HepG2 (cell line): ENCODE data around the gene TMEM178A. TPM values are rescaled to one million over a fixed set of nuclear protein-coding genes. Genes with fewer than 3 reads are reported as not detected.

ENCODE experiments used
- ATAC-seq: fragments of 200-7000 bp; cut with Tn5 transposase; 3 replicates; pipeline ENCODE4 v1.9.1; 2020; ENCODE audit warnings: mild to moderate bottlenecking, moderate library complexity
- BruUV-seq: library from RNA; stranded (reverse); fragments of 400-500 nt; replicated peaks from 2 replicates; lab custom pipeline; 2021; lab: Mats Ljungman, UMichigan
- CTCF ChIA-PET: fragments of 300-600 bp; formaldehyde crosslinking; extraction: SDS; loops from one replicate; lab custom pipeline; 2021; ENCODE audit warnings: low total read pairs, inconsistent platforms, low intra/inter-chr PET ratio; lab: Yijun Ruan, JAX
- POLR2A ChIA-PET: fragments of 350-600 bp; sonication (Branson Sonifier 250); formaldehyde crosslinking; loops from one replicate; lab custom pipeline; 2020; ENCODE audit warnings: antibody characterized with exemption, inconsistent platforms; lab: Yijun Ruan, JAX
- DNase-seq: peaks from one replicate; pipeline ENCODE4 v3.0.0-alpha.2; 2015; ENCODE audit warnings: low spot score
- FAIRE-seq: peaks from 3 replicates; lab custom pipeline; 2011; peaks lifted over from hg19 to GRCh38; lab: Jason Lieb, UNC
- H2AFZ ChIP-seq: one replicate; pipeline ENCODE4 v1.6.1; 2011; ENCODE audit warnings: low read length, inconsistent platforms
- H3K27ac ChIP-seq: fragments of 300-600 bp; 3 replicates; pipeline ENCODE4 v1.8.0; 2011; ENCODE audit warnings: mixed run types, mild to moderate bottlenecking, mixed read lengths, low read length, inconsistent platforms; ENCODE audit not compliant: insufficient read depth; ENCODE audit errors: extremely low read length
- H3K27me3 ChIP-seq, 2 experiments: fragments of 200-600 bp in 1 of 2; 2 replicates in 1 of 2; 3 replicates in 1 of 2; pipeline versions ENCODE4 v1.6.0 to v1.8.0; 2011; ENCODE audit warnings: low read length in 2 of 2, mild to moderate bottlenecking in 2 of 2, moderate library complexity in 2 of 2, inconsistent platforms in 1 of 2; ENCODE audit not compliant: insufficient read depth in 2 of 2, control insufficient read depth in 1 of 2
- H3K36me3 ChIP-seq, 2 experiments: fragments of 200-600 bp in 1 of 2; replicated peaks in 1 of 2; 2 replicates in 1 of 2; 3 replicates in 1 of 2; pipeline versions ENCODE4 v1.5.1 to v1.8.0; 2011; ENCODE audit warnings: low read length in 2 of 2, inconsistent platforms in 1 of 2; ENCODE audit not compliant: insufficient read depth in 2 of 2, control insufficient read depth in 1 of 2
- H3K4me1 ChIP-seq: 2 replicates; pipeline ENCODE4 v1.5.1; 2012; ENCODE audit warnings: low read length, inconsistent platforms; ENCODE audit not compliant: insufficient read depth
- H3K4me2 ChIP-seq: 2 replicates; pipeline ENCODE4 v1.6.0; 2011; ENCODE audit warnings: low read depth, low read length, inconsistent platforms
- H3K4me3 ChIP-seq, 3 experiments: fragments of 200-600 bp in 1 of 3; sonication (generic), shearing (Covaris generic) in 1 of 3; replicated peaks in 1 of 3; 2 replicates each; pipeline ENCODE4 v1.5.1; 2011 to 2016; ENCODE audit warnings: low read length in 3 of 3, inconsistent platforms in 2 of 3, low read depth in 2 of 3, mild to moderate bottlenecking in 2 of 3, control low read depth in 1 of 3, mixed read lengths in 1 of 3; ENCODE audit not compliant: insufficient read depth in 1 of 3
- H3K79me2 ChIP-seq: one replicate; pipeline ENCODE4 v1.6.1; 2011; ENCODE audit warnings: low read length, inconsistent platforms; ENCODE audit not compliant: insufficient read depth
- H3K9ac ChIP-seq: 2 replicates; pipeline ENCODE4 v1.6.0; 2011; ENCODE audit warnings: mild to moderate bottlenecking, low read depth, low read length, inconsistent platforms; ENCODE audit not compliant: insufficient read depth
- H3K9me3 ChIP-seq: 2 replicates; pipeline ENCODE4 v1.5.1; 2012; ENCODE audit warnings: mild to moderate bottlenecking, low read length
- H4K20me1 ChIP-seq: 2 replicates; pipeline ENCODE4 v1.6.0; 2011; ENCODE audit warnings: inconsistent platforms, mild to moderate bottlenecking, low read length, moderate library complexity; ENCODE audit not compliant: insufficient read depth
- NR3C1 ChIP-seq: sonication (generic); formaldehyde crosslinking; IDR thresholded peaks from 2 replicates; pipeline ENCODE4 v1.4.0; 2020; ENCODE audit warnings: missing genetic modification reagents
- SNAI1 ChIP-seq: sonication (generic); formaldehyde crosslinking; IDR thresholded peaks from 2 replicates; pipeline ENCODE4 v1.5.0; 2020; ENCODE audit warnings: mild to moderate bottlenecking, missing genetic modification reagents, borderline replicate concordance
- WIZ ChIP-seq: sonication (generic); formaldehyde crosslinking; IDR thresholded peaks from 2 replicates; pipeline ENCODE4 v1.5.1; 2020; ENCODE audit warnings: mild to moderate bottlenecking, missing genetic modification reagents
- ZMYM3 ChIP-seq: sonication (generic); formaldehyde crosslinking; IDR thresholded peaks from 2 replicates; pipeline ENCODE4 v1.5.1; 2020; ENCODE audit warnings: mild to moderate bottlenecking, missing genetic modification reagents
- ZNF441 ChIP-seq: sonication (generic); formaldehyde crosslinking; IDR thresholded peaks from 2 replicates; pipeline ENCODE4 v1.7.0; 2021; ENCODE audit warnings: missing genetic modification reagents, borderline replicate concordance
- WGBS: methylation state at CpG from one replicate; pipeline ENCODE4 v1.1.6; 2017; ENCODE audit warnings: low lambda C conversion rate; 5-methylcytosine and 5-hydroxymethylcytosine counted together
- in situ Hi-C: cut with HindIII; loops from 2 replicates; pipeline ENCODE4 v1.10.0; 2017; ENCODE audit warnings: low pct_unique_long_range_greater_than_20kb; ENCODE audit not compliant: extremely low pct_ligation_motif_present
- intact Hi-C: fragments of 100-400 bp; cut with micrococcal nuclease; formaldehyde crosslinking; loops from one replicate; pipeline ENCODE4 v1.10.0; 2022; ENCODE audit not compliant: unreplicated experiment
- polyA plus RNA-seq, 8 experiments: library from polyadenylated mRNA; depleted of rRNA in 3 of 8; stranded (reverse) in 7 of 8; unstranded in 1 of 8; fragments of >200 nt; fragmentation: Illumina TruSeq in 4 of 8; extraction: Trizol in 4 of 8; gene quantifications; 2 replicates each; pipeline versions ENCODE4 v1.2.1 to v1.2.3, GENCODE V29; 2011 to 2016; ENCODE audit warnings: low read depth in 4 of 8, missing spikeins in 1 of 8, mixed read lengths in 1 of 8; ENCODE audit not compliant: insufficient read depth in 1 of 8
- total RNA-seq, 5 experiments: library from RNA; depleted of rRNA; stranded (reverse); fragments of >200 nt; fragmentation: Illumina TruSeq; extraction: Trizol; gene quantifications; 2 replicates each; pipeline ENCODE4 v1.2.3, GENCODE V29; 2016; ENCODE audit warnings: low read depth in 1 of 5
- TF ChIP-seq, protein P1 (sequence below): sonication (generic); formaldehyde crosslinking; IDR thresholded peaks from 2 replicates; pipeline ENCODE4 v1.8.1; 2023; ENCODE audit warnings: mild to moderate bottlenecking, inconsistent platforms, moderate library complexity, missing genetic modification reagents, borderline replicate concordance
- TF ChIP-seq, protein P2 (sequence below): sonication (generic); formaldehyde crosslinking; IDR thresholded peaks from 2 replicates; pipeline ENCODE4 v1.4.0; 2020; ENCODE audit warnings: missing genetic modification reagents, borderline replicate concordance
- TF ChIP-seq, protein P3 (sequence below): sonication (generic); formaldehyde crosslinking; IDR thresholded peaks from 2 replicates; pipeline ENCODE4 v1.8.0; 2023; ENCODE audit warnings: mild to moderate bottlenecking, missing genetic modification reagents
- TF ChIP-seq, protein P4 (sequence below): sonication (generic); formaldehyde crosslinking; IDR thresholded peaks from 2 replicates; pipeline ENCODE4 v1.4.0; 2020; ENCODE audit warnings: missing genetic modification reagents

Gene TMEM178A
- total and polyA plus RNA-seq, 2 of the 13 experiments (the other 11 are each of a cell fraction or from before 2014, with no cell fraction given): 0.38 to 3.3 TPM

DNA sequence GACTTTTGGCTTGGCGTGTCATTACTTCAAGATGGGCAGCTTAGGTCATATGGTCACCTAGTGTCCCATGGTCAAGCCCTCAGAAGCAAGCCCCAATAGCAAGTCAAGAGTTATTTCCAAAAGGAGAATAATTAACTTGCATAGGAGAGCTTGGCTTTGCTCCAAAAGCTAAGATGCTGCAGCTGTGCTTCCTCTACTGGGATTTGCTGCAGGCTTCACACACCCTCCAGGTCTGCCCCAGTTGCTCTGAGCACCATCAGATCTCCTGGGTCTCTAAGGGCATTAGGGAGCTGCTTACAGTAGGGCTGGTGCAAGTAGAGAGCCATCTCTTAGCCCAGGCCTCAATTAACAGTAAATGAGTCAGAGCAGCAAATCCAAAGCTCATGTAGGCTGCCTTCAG is 66.8 kb downstream of the TMEM178A start (continued):
- TF ChIP-seq, protein P1, sequence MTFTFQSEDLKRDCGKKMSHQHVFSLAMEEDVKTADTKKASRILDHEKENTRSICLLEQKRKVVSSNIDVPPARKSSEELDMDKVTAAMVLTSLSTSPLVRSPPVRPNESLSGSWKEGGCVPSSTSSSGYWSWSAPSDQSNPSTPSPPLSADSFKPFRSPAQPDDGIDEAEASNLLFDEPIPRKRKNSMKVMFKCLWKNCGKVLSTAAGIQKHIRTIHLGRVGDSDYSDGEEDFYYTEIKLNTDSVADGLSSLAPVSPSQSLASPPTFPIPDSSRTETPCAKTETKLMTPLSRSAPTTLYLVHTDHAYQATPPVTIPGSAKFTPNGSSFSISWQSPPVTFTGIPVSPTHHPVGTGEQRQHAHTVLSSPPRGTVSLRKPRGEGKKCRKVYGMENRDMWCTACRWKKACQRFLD (CRISPR knock-in tag): no peak

DNA sequence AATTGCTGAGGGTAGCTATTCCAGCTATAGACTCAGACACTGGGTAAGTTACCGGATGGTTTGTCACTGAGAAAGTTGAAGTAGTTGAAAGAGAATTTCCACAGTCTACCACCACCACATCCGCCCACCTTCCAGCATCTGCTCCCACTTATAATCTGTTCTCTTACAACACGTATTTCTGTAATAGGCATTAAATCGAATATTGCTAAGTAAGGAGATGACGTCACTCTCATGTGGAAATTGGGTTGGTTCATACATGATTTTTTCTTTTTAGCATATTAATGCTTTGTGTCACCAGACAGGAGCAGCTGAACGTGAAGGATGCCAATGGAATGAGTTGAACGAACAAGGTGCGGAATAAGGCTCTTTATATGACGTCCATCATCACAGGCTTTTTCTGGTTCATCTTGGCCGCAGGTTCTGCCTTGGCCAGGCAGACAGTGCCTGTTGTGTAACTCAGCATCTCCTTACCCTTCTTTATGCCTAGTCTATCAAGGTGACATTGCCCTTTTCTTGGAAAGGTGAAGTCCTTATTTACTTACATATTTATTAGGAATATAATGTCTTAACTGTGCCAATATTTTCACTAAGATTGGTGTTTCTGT is 67.5 kb downstream of the TMEM178A start:
- no peak overlapping the region for H3K4me2 ChIP-seq
- no peaks in the 10 kb centered on the region for H4K20me1 ChIP-seq
- ATAC-seq (no peak), DNase-seq (no peak), FAIRE-seq (no peak)
- ChIA-PET CTCF (no interaction called here), POLR2A (interaction anchor here (1.2 kb wide), 1 partner anchor 42 kb away, joined by 3 read pairs; no protein-coding TSS in a partner anchor)
- H3K4me3 ChIP-seq: no peak overlapping the region
- H3K9me3 ChIP-seq: no peaks in the 10 kb centered on the region
- in situ Hi-C loops (loop anchor here (5.0 kb wide), 1 partner anchor 351 kb away; no protein-coding TSS in a partner anchor), intact Hi-C loops (no loop called here)
- no peaks in the 10 kb centered on the region for H3K79me2 ChIP-seq
- no peaks in the 10 kb centered on the region for H3K4me1 ChIP-seq
- TSS peak; percentile 28 for BruUV-seq
- H3K36me3 ChIP-seq: peaks cover 14 to 39% of the 10 kb centered on the region in 2 experiments
- H3K27ac ChIP-seq: no peak overlapping the region
- no peaks in the 10 kb centered on the region for H3K27me3 ChIP-seq
- whole genome bisulfite sequencing: 98% methylated on average over 10 of the region's 10 CpGs
- H3K9ac ChIP-seq: no peak overlapping the region
- no peak overlapping the region for H2AFZ ChIP-seq
- TF ChIP-seq, protein P2, sequence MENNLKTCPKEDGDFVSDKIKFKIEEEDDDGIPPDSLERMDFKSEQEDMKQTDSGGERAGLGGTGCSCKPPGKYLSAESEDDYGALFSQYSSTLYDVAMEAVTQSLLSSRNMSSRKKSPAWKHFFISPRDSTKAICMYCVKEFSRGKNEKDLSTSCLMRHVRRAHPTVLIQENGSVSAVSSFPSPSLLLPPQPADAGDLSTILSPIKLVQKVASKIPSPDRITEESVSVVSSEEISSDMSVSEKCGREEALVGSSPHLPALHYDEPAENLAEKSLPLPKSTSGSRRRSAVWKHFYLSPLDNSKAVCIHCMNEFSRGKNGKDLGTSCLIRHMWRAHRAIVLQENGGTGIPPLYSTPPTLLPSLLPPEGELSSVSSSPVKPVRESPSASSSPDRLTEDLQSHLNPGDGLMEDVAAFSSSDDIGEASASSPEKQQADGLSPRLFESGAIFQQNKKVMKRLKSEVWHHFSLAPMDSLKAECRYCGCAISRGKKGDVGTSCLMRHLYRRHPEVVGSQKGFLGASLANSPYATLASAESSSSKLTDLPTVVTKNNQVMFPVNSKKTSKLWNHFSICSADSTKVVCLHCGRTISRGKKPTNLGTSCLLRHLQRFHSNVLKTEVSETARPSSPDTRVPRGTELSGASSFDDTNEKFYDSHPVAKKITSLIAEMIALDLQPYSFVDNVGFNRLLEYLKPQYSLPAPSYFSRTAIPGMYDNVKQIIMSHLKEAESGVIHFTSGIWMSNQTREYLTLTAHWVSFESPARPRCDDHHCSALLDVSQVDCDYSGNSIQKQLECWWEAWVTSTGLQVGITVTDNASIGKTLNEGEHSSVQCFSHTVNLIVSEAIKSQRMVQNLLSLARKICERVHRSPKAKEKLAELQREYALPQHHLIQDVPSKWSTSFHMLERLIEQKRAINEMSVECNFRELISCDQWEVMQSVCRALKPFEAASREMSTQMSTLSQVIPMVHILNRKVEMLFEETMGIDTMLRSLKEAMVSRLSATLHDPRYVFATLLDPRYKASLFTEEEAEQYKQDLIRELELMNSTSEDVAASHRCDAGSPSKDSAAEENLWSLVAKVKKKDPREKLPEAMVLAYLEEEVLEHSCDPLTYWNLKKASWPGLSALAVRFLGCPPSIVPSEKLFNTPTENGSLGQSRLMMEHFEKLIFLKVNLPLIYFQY: no peak
- TF ChIP-seq SNAI1 (CRISPR knock-in tag) (no peak), WIZ (CRISPR knock-in tag) (no peak), NR3C1 (CRISPR knock-in tag) (no peak), ZMYM3 (CRISPR knock-in tag) (no peak), ZNF441 (CRISPR knock-in tag) (no peak)
- TF ChIP-seq, protein P3, sequence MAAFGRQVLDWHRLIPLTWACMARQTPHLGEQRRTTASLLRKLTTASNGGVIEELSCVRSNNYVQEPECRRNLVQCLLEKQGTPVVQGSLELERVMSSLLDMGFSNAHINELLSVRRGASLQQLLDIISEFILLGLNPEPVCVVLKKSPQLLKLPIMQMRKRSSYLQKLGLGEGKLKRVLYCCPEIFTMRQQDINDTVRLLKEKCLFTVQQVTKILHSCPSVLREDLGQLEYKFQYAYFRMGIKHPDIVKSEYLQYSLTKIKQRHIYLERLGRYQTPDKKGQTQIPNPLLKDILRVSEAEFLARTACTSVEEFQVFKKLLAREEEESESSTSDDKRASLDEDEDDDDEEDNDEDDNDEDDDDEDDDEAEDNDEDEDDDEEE: no peak
- TF ChIP-seq, protein P4, sequence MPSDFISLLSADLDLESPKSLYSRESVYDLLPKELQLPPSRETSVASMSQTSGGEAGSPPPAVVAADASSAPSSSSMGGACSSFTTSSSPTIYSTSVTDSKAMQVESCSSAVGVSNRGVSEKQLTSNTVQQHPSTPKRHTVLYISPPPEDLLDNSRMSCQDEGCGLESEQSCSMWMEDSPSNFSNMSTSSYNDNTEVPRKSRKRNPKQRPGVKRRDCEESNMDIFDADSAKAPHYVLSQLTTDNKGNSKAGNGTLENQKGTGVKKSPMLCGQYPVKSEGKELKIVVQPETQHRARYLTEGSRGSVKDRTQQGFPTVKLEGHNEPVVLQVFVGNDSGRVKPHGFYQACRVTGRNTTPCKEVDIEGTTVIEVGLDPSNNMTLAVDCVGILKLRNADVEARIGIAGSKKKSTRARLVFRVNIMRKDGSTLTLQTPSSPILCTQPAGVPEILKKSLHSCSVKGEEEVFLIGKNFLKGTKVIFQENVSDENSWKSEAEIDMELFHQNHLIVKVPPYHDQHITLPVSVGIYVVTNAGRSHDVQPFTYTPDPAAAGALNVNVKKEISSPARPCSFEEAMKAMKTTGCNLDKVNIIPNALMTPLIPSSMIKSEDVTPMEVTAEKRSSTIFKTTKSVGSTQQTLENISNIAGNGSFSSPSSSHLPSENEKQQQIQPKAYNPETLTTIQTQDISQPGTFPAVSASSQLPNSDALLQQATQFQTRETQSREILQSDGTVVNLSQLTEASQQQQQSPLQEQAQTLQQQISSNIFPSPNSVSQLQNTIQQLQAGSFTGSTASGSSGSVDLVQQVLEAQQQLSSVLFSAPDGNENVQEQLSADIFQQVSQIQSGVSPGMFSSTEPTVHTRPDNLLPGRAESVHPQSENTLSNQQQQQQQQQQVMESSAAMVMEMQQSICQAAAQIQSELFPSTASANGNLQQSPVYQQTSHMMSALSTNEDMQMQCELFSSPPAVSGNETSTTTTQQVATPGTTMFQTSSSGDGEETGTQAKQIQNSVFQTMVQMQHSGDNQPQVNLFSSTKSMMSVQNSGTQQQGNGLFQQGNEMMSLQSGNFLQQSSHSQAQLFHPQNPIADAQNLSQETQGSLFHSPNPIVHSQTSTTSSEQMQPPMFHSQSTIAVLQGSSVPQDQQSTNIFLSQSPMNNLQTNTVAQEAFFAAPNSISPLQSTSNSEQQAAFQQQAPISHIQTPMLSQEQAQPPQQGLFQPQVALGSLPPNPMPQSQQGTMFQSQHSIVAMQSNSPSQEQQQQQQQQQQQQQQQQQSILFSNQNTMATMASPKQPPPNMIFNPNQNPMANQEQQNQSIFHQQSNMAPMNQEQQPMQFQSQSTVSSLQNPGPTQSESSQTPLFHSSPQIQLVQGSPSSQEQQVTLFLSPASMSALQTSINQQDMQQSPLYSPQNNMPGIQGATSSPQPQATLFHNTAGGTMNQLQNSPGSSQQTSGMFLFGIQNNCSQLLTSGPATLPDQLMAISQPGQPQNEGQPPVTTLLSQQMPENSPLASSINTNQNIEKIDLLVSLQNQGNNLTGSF (CRISPR knock-in tag): no peak
